ENCODE results near the gene CHST10.

Gene CHST10, protein sequence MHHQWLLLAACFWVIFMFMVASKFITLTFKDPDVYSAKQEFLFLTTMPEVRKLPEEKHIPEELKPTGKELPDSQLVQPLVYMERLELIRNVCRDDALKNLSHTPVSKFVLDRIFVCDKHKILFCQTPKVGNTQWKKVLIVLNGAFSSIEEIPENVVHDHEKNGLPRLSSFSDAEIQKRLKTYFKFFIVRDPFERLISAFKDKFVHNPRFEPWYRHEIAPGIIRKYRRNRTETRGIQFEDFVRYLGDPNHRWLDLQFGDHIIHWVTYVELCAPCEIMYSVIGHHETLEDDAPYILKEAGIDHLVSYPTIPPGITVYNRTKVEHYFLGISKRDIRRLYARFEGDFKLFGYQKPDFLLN

DNA sequence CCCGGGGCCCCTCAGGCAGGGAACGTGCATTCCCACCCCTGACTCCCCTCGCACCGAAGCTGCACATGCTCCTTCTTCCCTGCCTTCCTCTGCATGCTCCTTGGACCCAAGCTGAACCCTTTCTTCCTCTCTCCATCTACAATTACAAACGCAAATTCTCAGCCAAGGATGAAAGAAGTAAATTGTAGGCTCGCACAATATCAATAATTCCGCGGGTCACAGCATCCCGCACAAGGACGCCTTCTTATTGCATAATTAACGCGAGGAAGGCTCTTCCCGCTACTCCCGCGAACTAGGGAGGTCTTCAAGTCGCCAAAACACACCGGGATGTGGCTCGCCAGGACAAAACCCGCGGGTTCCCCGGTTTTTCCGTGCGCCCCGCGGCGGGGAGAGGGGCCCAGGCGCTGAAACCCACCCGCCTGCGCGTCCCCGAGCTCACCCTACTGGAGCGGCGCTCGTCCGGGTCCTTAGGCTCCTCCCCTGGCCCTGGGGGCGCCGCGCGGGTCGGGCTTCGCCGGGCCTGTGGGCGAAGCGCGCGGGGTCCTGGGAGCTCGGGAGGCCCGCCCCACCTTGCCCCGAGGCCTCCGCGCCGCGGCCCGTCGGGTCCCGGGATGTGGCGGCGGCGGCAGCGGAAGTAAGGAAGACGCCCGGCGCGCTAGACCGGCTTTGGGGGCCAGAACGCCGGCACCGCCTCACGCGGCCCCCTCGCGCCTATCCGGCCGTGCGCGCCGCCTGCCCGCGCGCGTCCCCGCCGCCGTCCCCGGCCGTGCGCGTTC is at the start of gene CHST10:
Gene CHST10, minus strand, starts transcription at position 734 of the 776 bp plus-strand sequence. CDS start 10,993 bp downstream, outside the sequence.
- DNase-seq (ENCODE audit: low spot score): peak; percentile 50

DNA sequence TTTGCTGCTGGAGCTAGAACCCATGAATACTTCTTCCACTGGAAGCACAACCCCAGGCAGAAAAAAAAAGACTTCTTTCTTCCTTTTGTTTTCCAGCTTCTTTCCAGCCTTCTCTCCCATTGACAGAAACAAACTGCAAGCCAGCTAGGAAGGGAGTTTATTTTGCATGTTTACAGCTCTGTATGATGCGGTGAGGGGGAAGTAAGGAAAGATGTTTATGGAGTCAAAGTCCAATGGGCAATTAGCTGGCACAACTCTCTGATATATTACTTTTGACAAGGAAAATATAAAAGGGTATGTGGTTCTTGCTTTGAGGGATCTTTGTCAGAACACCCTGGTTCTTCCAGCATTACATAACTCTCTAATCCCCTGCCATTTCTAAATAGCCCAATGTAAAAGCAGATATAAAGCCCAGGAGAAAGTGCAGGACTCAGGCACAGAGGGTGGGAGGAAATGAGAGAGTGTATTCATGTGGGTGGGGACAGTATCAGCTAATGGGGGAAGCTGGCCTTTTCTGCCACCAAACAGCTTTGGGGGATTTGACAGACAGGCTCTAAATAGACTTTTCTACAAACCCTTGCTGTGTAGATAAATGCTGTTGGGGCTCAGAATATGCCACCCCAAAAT is 43.5 kb upstream of the CHST10 start:
- DNase-seq (ENCODE audit: low spot score): no peak

DNA sequence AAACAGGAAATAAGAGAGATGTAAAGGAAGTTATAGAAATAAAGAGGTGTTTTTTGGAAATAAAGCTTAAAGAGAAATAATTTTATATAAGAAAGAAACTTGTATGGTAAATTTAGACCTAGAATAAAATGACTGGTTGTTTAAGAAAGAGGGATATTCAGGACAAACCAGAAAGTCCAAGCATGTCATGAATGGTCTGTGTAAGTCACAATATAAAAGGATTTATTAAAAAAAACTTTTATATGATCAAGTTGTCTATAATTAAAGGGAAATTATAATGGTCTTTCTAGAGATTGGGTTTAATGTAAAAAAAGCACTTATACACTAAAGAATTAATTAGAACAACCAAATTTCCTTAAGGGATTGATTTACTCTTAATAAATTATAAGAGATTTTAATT is 38.9 kb upstream of the CHST10 start:
- DNase-seq (ENCODE audit: low spot score): peak; percentile 0

DNA sequence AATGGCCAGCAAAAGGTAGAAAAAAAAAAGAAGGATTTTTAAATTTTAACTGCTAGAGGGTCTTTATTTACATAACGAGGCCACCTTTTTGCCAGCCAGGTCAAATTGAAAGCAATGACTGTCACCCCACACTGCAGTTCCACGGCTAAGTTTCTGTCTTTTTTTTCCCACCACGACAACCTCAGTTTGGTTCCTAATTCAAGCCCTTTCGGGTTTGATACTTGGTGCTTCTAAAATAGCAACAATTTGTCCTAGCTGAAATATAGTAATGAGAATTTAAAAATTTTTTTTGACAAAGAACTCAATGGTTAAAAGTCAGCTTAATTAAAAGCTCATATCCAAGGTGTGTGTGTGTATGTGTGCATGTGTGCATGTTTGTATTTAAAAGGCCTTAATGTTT is 36.4 kb upstream of the CHST10 start:
- no peak for DNase-seq (ENCODE audit: low spot score)

DNA sequence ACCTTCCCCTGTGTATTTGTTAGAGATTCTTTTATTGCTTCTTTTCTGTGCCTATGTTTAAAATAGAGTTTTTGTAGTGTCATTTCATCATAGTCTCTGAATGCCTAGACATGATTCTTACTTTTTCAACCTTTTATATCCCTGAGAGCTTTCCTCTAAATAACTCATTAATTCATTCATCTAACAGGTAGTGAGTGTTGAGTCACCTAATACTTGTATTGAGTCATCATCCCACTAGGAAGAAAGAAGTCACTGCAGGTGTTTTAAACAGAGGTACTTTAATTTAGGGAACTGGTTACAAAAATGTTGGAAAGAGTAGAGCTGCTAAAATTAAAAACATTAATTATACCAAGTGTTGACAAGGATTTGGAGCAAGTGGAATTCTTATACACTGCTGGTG is 34.3 kb upstream of the CHST10 start:
- no peak for DNase-seq (ENCODE audit: low spot score)

DNA sequence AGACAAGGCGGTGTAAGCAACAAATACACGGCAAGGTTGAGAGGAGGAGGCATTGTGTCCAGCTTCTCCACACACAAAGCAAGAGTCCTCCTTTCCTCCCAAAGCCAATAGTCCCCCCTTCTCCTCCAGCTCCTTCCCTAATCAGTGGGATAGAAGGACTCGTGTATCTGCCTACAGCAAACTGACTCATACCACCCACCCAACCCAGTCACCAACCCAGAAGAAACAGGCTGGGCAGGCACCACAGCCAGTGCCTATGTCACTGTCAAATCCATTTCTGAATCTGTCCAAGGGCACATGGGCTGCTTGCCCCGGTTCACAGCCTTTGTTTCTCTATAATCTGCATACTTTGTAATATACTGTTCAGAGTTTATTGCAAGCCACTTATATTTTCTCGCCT is 33.6 kb upstream of the CHST10 start:
- no peak for DNase-seq (ENCODE audit: low spot score)

DNA sequence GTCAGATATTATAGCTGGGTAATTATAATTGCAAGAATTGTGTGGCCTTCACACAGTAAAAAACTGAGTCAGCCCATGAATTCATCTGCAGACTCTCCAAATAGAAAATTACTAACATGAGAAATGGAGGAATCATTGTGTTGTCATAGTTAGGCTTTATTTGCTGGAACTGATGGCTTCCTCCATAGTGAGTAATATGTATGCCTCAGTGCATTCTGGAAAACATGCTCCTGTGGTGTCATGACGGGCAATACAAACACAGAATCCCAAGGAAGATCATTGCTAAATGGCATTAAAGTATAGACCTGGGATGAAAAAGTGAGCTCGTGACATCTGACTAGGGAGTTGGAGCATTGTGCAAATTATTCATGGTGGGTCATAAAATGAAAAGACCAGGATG is 29.2 kb upstream of the CHST10 start:
- no peak for DNase-seq (ENCODE audit: low spot score)

DNA sequence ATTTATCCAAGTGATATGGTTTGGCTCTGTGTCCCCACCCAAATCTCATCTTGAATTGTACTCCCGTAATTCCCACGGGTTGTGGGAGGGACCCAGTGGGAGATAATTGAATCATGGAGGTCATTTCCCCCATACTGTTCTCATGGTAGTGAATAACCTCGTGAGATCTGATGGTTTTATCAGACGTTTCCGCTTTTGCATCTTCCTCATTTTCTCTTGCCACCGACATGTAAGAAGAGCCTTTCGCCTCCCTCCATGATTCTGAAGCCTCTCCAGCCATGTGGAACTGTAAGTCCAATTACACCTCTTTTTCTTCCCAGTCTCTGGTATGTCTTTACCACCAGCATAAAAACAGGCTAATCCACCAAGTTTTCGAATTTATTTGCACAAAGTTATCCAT is 20.3 kb upstream of the CHST10 start:
- DNase-seq (ENCODE audit: low spot score): no peak

DNA sequence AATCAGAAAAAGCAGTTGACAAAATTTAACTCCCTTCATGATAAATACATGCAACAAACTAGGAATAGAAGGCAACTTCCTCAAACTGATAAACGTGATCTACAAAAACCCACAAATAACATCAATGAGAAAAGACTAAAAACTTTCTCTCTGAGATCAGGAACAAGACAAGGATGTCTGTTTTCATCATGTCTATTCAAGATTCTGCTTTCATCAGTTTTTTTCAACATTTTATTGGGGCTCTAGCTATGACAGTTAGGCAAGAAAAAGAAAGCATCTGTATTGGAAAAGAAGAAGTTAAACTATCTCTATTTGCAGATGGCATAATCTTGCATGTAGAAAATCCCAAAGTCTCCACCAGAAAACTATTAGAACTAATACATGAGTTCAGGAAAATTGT is 12.3 kb upstream of the CHST10 start:
- DNase-seq (ENCODE audit: low spot score): no peak

DNA sequence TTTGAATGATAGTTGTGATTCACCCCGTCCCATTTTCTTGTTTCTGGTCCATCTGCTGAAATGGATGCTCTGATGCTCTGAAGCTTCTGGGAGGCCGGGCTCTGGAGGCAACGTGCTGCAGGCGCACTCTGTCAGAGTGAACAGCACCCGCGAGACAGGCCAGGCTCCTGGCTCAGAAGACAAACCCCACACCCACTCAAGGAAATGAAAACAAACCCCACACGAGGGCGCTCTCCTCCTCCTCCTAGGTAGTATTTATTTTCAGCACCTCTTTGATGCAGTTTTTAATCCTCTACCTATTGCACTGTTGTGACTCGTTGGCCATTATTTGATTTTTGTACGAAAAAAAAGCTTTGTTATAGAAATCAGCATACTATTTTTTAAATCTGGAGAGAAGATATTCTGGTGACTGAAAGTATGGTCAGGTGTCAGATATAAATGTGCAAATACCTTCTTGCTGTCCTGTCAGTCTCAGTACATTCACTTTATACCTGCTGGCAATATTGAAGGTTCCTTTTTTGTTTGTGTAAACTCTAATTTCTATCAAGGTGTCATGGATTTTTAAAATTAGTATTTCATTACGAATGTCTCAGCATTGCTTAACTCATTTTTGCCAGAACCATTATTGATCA is 10.3 kb upstream of the CHST10 start:
- peak; percentile 83 for DNase-seq (ENCODE audit: low spot score)

DNA sequence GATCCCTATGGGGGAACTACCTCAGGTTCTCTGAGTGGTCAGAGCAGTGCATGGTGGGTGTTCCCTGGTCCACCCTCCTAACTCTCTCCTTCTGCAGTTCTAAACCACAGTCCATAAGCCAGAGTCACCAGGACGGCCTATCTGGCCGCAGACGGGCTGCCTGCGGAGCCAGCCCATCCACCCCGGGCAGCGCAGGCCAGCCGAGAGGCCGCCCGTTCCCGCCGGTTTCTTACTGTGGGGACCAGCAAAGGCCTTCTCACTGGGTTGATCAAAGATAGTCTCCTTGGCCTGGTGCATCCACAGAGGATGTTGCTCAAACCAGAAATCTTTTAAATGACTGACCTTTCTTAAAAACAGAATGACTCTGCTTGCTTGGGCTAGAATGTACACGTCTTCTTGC is 9.6 kb upstream of the CHST10 start:
- DNase-seq (ENCODE audit: low spot score): no peak

DNA sequence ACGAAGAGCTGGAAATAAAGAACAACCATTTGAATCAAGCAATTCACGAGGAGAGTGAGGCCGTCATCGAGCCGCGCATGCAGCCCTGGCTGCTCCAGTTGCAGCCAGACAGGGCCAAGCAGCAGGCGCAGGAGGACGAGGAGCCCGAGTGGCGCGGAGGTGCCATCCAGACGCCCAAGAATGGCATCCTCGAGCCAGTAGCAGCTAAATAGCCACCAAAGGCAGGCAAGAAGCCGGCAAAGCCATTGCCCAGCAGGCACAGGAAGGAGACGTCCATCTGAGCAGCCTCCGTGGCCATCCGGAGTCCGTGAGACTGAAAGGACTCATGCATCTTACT is 8.9 kb upstream of the CHST10 start:
- no peak for DNase-seq (ENCODE audit: low spot score)

DNA sequence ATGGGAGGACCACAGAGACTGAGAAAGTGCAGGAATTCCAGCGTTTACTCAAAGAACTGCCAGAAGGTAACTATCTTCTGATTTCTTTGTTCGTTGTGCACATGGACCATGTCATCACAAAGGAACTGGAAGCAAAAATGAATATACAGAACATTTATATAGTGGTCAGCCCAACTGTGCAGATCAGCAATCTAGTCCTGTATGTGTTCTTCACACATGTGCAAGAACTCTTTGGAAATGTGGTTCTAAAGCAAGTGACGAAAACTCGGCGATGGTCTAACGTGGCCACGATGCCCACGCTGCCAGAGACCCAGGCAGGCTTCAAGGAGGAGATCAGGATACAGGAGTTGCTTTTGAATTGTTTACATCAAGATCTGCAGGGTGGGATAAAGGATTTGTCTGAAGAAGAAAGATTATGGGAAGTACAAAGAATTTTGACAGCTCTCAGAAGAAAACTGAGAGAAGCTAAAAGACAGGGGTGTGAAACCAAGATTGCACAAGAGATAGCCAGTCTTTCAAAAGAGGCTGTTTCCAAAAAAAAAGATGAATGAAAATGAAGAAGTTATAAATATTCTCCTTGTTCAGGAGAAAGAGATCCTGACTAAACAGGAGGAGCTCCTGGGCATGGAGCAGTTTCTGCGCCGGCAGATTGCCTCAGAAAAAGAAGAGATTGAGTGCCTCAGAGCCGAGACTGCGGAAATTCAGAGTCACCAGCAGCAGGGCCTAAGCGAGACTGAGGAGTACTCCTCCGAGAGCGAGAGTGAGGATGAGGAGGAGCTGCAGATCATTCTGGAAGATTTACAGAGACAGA is 8.3 kb upstream of the CHST10 start:
- no peak for DNase-seq (ENCODE audit: low spot score)

DNA sequence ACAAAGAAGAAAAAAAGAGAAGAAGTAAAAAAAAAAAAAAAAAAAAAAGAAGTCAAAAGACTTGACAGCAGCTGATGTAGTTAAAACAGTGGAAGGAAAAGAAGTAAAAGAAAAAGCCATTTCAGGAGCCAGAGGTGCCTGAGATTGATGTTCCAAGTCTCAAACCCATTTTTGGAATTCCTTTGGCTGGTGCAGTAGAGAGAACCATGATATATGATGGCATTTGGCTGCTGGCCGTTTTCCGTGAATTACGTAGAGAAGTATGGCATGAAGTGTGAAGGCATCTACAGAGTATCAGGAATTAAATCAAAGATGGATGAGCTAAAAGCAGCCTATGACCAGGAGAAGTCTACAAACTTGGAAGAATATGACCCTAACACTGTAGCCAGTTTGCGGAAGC is 7.6 kb upstream of the CHST10 start:
- no peak for DNase-seq (ENCODE audit: low spot score)

DNA sequence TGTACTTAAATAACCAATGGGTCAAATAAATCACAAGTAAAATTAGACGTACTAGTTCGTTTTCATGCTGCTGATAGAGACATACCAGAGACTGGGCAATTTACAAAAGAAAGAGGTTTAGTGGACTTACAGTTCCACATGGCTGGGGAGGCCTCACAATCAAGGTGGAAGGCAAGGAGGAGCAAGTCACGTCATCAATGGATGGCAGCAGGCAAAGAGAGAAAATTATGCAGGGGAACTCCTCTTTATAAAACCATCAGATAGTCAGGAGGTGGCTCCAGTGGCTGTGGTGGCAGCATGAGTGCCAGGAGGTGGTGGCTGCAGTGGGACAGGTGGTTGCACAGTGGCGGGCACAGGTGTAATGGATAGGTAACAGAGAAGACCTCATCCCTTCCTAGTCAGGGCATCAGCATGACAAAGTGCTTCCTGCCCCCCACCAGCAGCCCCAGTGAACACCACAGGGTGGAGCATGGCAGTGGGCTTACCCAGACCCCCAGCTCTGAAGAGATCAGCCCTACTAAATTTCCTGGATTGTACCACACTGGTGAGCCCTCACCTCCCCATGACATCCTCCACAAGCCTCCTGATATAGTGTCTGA is 6.9 kb upstream of the CHST10 start:
- no peak for DNase-seq (ENCODE audit: low spot score)

DNA sequence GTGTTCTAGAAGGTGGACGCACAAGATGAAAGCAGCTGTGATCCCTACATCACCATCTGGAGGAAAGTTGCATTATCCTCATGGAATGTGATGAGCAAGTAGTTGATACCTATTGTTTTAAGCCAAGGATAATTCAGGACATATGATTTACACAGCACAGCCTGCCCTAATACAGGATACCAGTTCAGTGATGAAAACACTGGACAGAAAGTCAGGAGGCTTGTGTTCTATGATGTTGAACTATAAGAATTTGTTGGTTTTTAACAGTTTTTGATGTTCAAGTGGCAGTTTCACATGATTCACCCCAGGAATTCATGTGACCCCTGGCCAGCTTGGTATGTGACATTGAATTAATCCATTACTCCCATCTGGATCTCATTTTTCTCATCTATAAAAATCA is 6.2 kb upstream of the CHST10 start:
- no peak for DNase-seq (ENCODE audit: low spot score)

DNA sequence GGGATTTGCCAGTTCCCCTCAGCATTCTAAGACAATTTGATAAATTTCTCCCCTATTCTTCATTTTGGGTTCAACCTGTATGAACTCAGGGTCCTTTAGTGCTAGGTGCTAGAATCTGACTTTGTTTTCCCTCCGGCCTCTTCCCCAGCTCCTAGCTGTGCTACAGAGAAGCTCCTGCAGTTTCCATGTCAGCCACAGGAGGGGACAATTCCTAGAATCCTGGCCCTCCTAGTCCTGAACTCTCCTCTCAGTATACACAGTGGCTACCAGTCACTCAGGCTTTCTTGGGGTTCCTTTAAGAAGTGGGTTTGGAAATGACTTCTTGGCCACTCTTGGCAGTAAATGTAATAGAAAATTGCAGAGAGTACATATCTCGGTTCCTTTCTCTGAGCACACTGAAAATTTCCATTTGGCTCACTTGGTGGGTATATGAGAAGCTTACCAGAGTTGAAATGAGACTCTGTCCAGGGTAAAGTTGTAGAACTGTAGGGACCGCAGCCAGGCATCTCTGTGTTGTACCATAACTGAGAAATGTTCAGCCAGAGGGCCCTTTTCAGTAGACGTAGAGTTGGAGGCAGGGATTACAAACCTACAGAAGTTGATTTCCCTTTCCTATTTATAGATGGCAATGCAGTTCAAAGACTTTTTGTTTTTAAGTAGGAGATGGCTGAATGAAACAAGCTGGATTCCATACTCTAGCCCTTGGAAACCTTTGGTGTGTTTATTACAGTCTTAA is 5.0 kb upstream of the CHST10 start:
- peak; percentile 40 for DNase-seq (ENCODE audit: low spot score)

DNA sequence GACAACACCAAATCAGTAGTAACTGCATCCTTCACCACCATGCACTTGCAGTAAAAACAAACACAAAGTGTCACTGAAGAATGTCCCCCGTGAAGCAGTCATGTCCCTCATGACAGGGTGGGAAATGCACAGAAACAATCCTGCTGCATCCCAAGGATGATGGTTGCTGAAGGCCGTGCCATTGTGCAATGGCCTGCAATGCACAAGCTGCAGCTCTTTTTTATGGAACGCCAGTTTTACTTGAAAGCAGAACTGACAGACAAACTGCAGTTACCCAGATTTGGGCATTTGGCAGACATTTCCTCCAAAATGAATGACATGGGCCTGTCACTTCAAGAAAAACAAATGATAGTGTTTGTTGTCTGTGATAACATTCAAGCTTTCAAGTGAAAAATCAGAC is 2.4 kb upstream of the CHST10 start:
- no peak for DNase-seq (ENCODE audit: low spot score)

DNA sequence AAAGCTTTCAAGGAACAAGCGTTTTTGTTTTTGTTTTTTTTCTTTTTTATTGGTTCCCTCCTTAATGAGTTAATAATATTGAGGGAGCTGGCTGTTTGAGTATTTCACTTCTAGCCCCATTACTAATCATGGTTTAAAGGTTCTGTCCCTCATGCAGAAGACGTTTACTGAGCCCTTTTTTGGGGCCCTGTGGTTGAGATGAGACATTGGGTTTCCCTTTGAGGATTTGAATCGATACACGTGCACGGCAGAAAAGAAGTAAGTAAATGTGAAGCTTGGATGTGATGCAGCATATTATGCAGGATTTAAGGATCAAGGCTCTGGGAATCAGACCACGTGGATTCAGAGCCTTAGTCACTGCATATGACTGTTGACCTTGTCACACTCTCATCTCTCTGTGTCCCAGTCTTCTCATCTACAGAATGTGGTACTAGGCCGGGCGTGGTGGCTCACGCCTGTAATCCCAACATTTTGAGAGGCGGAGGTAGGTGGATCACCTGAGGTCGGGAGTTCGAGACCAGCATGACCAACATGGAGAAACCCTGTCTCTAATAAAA is 1.0 kb upstream of the CHST10 start:
- DNase-seq (ENCODE audit: low spot score): no peak

DNA sequence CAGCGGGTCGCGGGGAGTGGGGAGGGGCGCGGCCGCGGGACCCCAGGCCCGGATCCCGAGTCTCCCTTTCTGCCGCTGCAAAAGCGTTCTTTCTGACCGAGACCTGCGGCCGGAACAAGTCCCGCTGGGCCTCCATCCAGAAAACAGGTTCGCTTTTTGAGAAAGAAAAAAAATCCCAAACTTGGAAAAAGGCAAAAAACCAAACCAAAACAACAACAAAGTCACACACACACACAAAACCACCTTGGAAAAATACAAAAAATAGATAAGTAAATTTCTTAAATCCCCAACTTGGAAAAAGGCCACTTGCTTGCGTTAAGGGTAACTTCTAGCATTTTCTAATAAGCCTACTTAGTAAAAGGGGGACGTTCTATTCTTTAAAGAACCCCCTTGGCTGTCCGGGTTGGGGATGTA is 250 bp upstream of the CHST10 start:
- DNase-seq (ENCODE audit: low spot score): no peak

All from cerebellar cortex (tissue), 1 donor.